Measurements from ENCODE around the gene MAP6D1.

DNA sequence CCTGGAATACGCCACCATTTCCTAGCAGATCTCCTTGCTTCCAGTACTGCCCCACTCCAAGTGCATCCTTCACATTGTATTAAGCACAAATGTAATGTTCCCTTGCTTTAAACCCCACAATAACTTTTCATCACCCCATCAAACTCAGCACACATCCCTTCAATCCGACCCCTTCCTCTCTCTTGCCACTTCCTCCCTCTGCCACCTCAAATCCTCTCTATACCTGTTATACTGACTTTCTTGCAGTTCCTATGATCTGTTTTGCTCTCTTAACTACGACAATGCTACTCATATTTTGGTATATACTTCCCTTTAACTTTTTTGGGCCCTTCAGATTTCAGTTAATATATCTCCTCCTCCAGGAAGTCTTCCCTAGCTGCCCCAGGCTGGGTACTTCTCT is 45.2 kb upstream of the MAP6D1 start:
- TF ChIP-seq, protein P1, sequence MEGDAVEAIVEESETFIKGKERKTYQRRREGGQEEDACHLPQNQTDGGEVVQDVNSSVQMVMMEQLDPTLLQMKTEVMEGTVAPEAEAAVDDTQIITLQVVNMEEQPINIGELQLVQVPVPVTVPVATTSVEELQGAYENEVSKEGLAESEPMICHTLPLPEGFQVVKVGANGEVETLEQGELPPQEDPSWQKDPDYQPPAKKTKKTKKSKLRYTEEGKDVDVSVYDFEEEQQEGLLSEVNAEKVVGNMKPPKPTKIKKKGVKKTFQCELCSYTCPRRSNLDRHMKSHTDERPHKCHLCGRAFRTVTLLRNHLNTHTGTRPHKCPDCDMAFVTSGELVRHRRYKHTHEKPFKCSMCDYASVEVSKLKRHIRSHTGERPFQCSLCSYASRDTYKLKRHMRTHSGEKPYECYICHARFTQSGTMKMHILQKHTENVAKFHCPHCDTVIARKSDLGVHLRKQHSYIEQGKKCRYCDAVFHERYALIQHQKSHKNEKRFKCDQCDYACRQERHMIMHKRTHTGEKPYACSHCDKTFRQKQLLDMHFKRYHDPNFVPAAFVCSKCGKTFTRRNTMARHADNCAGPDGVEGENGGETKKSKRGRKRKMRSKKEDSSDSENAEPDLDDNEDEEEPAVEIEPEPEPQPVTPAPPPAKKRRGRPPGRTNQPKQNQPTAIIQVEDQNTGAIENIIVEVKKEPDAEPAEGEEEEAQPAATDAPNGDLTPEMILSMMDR (conservative IDR thresholded peaks at IDR 0.05; ENCODE audit: low read length): no peak
- no peak for TF ChIP-seq EZH2phosphoT487 (IDR thresholded peaks at IDR 0.05; ENCODE audit: borderline replicate concordance)

All from Loucy (cell line).